Measurements from ENCODE around the gene TEKT3.

Gene TEKT3

DNA sequence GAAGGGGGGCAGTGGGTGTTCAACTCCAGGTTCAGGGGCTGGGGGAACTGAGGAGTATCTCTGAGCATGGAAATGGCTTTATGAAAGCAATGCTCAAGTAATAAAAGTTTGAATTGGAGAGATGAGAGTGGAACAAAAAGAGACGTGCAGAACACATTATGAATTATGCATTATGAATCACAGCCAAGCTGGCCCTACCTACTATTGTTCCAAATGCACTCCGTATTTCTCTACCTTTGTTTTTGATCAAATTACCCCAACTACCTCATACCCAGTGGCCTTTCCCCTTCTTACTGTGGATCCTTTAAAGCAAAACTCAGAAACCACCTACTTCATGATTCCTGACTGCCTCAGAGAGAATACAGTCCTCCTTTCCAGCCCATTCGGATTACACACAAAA lies 38.1 kb downstream of the TEKT3 start:
- no peak overlapping the region for H3K27ac ChIP-seq
- TF ChIP-seq ZFX (IDR thresholded peaks at IDR 0.05; ENCODE audit: borderline replicate concordance) (no peak), CTCF (IDR thresholded peaks at IDR 0.05) (no peak)

GRCh38 chr17:15301845-15302244 lies 39.6 kb downstream of the TEKT3 start:
- TF ChIP-seq CTCF (IDR thresholded peaks at IDR 0.05) (no peak), ZFX (IDR thresholded peaks at IDR 0.05; ENCODE audit: borderline replicate concordance) (no peak)
- H3K27ac ChIP-seq: no peak overlapping the region

- TF ChIP-seq ZFX (IDR thresholded peaks at IDR 0.05; ENCODE audit: borderline replicate concordance) (no peak), CTCF (IDR thresholded peaks at IDR 0.05) (no peak)
- no peak overlapping the region for H3K27ac ChIP-seq
Measured at GRCh38 chr17:15298176-15298575, 43.2 kb downstream of the TEKT3 start.

DNA sequence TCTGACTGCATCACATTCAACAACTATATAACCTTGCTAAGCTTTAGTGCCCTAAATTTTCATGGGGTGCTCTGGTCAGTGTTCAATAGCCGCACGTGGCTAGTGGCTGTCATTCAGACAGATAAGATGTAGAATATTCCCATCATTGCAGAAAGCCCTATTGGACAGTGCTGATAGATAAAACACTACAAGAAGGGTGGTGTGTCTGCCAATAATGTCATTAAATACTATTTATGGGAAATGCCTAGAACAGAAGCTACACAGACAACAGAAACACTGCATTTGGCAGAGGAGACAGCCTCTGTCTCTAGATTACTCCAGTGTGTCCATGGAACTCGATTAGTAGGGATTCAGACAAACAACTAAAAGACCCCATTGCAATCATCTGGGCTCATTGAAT lies 47.8 kb downstream of the TEKT3 start:
- no peak overlapping the region for H3K27ac ChIP-seq

DNA sequence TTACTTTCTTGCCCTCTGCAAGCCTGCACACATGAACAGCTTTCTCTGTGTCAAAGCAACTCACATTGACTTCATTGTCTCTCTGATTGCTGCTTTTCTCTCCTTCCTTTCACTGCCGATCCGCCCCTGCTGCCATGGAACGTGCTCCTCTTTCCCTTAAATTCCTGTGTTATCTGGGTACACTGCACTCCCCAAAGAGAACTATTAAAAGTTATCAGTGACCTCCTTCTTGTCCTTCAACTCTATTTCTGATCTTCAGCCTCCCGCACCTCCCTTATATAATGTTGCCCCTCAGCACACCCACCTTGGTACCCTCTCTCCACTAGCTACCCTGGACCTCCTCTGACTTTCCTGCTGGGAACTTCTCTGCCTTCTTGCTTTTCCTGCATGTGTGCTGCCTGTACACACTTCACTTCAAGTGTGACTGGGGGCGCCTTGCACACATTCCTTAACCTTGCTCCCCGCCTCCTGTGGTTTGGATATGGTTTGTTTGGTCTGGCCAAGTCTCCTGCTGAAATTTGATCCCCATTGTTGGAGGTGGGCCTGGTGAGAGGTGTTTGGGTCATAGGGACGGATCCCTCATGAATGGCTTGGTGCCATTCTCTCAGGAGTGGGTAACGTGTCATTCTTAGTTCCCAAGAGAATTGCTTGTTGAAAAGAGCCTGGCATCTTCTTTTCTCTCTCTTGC lies 49.6 kb downstream of the TEKT3 start:
- H3K27ac ChIP-seq: no peak overlapping the region
- TF ChIP-seq CTCF (IDR thresholded peaks at IDR 0.05): no peak
- TF ChIP-seq ZFX (IDR thresholded peaks at IDR 0.05; ENCODE audit: borderline replicate concordance): no peak

More for the DNA sequence above, 47.8 kb downstream of the TEKT3 start:
- no peak for TF ChIP-seq CTCF (IDR thresholded peaks at IDR 0.05)
- no peak for TF ChIP-seq ZFX (IDR thresholded peaks at IDR 0.05; ENCODE audit: borderline replicate concordance)

- no peak overlapping the region for H3K27ac ChIP-seq
- TF ChIP-seq CTCF (IDR thresholded peaks at IDR 0.05) (no peak), ZFX (IDR thresholded peaks at IDR 0.05; ENCODE audit: borderline replicate concordance) (no peak)
Measured at GRCh38 chr17:15290605-15291004, 50.8 kb downstream of the TEKT3 start.

DNA sequence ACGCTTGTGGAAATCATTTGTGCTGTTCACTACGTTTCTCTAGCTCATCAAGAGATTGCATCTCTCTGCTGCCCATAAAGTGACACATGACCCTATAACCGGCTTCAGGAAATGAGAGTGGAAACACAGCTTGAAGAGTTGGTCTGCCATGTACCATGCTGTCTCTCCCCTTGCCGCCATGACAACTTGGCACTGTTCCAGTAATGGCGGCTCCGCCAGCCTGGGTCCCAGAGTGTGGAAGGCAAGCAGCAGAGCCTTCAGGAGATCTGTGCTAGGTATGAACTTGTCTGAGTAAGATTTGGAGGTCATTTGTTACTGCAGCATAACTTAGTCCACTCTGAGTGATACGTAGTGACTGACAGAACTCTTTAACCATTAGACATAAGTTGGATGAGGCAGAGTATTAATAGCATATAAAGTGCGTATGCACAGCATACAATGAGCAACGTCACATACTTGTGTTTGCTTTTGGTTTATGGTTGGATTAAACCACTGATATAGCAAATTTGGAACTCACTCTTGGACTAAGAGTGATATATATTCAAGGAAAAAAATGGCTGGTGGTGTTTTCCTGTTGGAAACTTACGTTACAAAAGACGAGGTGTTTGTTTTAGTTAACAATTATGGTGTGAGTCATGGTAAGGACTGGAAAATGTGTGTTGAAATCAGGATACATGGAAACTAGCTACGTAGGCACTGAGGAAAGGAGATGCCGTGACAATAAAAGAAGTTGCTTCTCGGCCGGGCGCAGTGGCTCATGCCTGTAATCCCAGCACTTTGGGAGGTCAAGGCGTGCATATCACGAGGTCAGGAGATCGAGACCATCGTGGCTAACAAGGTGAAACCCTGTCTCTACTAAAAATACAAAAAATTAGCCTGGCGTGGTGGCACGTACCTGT lies 51.9 kb downstream of the TEKT3 start:
- TF ChIP-seq CTCF (IDR thresholded peaks at IDR 0.05) (no peak), ZFX (IDR thresholded peaks at IDR 0.05; ENCODE audit: borderline replicate concordance) (no peak)
- no peak overlapping the region for H3K27ac ChIP-seq
